ENCODE results near the gene IFITM1. TPM values are rescaled to one million over a fixed set of nuclear protein-coding genes. Genes with fewer than 3 reads are reported as not detected.

Gene IFITM1
- total and polyA plus RNA-seq, 2 of the 13 experiments (the other 11 are each of a cell fraction or from before 2014, with no cell fraction given) = 0.38 to 11.1 TPM

GRCh38 chr11:266676-267439 lies 47.0 kb upstream of the IFITM1 start:
- Histone ChIP-seq H3K27me3 (ENCODE audit: control insufficient read depth in 1 of 2, insufficient read depth in 2 of 2, low read length in 2 of 2) (peaks cover 0 to 17% of the 10 kb centered on the region in 2 experiments; a peak in 3 of 5 replicates), H2AFZ (ENCODE audit: low read length) (no peak overlapping the region), H4K20me1 (ENCODE audit: insufficient read depth, low read length) (no peaks in the 10 kb centered on the region), H3K27ac (ENCODE audit: extremely low read length, insufficient read depth, low read length) (no peak overlapping the region), H3K36me3 (replicated peaks in 1 of 2; ENCODE audit: control insufficient read depth in 1 of 2, insufficient read depth in 2 of 2, low read length in 2 of 2) (no peaks in the 10 kb centered on the region), H3K79me2 (ENCODE audit: insufficient read depth, low read length) (no peaks in the 10 kb centered on the region), H3K4me3 (replicated peaks in 1 of 3; ENCODE audit: insufficient read depth in 1 of 3, low read depth in 2 of 3, low read length in 3 of 3) (no peak overlapping the region), H3K4me2 (ENCODE audit: low read depth, low read length) (no peak overlapping the region), H3K4me1 (ENCODE audit: insufficient read depth, low read length) (peaks cover 37% of the 10 kb centered on the region), H3K9ac (ENCODE audit: insufficient read depth, low read depth, low read length) (no peak overlapping the region), H3K9me3 (ENCODE audit: low read length) (peaks cover 5% of the 10 kb centered on the region; the same call in 1 of the 2 replicates)
- POLR2A ChIA-PET = no interaction called here
- WGBS (ENCODE audit: low lambda C conversion rate) = 62% methylated on average over 13 of the region's 13 CpGs
- BruUV-seq (replicated peaks) = no TSS peak
- no peak for ATAC-seq
- FAIRE-seq = no peak
- DNase-seq (ENCODE audit: low spot score) = no peak
- TF ChIP-seq HNRNPK (IDR thresholded peaks at IDR 0.05; ENCODE audit: low read depth, low read length, poor library complexity, severe bottlenecking) = peak; percentile 47
- no peak for TF ChIP-seq ATF1 (CRISPR knock-in tag; IDR thresholded peaks at IDR 0.05)
- in situ Hi-C loops (cut with HindIII; ENCODE audit: extremely low pct_ligation_motif_present, low pct_unique_long_range_greater_than_20kb) (no loop called here), intact Hi-C loops (cut with micrococcal nuclease; ENCODE audit: unreplicated experiment) (no loop called here)
- CTCF ChIA-PET (ENCODE audit: low intra/inter-chr PET ratio, low total read pairs) = no interaction called here

- H3K27me3 ChIP-seq (ENCODE audit: control insufficient read depth in 1 of 2, insufficient read depth in 2 of 2, low read length in 2 of 2) = peaks cover 0 to 22% of the 10 kb centered on the region in 2 experiments; a peak in 3 of 5 replicates
- no peaks in the 10 kb centered on the region for H3K79me2 ChIP-seq (ENCODE audit: insufficient read depth, low read length)
- ChIA-PET POLR2A (interaction anchor here (1.1 to 1.8 kb wide), 2 partner anchors 61 to 130 kb away, joined by 3 to 9 read pairs; partner anchors contain the start of genes BET1L and RIC8A), CTCF (ENCODE audit: low intra/inter-chr PET ratio, low total read pairs) (no interaction called here)
- no peak overlapping the region for H3K27ac ChIP-seq (ENCODE audit: extremely low read length, insufficient read depth, low read length)
- peaks cover 44% of the 10 kb centered on the region for H3K4me1 ChIP-seq (ENCODE audit: insufficient read depth, low read length)
- H4K20me1 ChIP-seq (ENCODE audit: insufficient read depth, low read length) = no peaks in the 10 kb centered on the region
- FAIRE-seq (no peak), DNase-seq (ENCODE audit: low spot score) (no peak), ATAC-seq (peak; percentile 19; the same call in 2 of the 3 replicates)
- H3K4me3 ChIP-seq (replicated peaks in 1 of 3; ENCODE audit: insufficient read depth in 1 of 3, low read depth in 2 of 3, low read length in 3 of 3) = no peak overlapping the region
- intact Hi-C loops (cut with micrococcal nuclease; ENCODE audit: unreplicated experiment) = no loop called here
- in situ Hi-C loops (cut with HindIII; ENCODE audit: extremely low pct_ligation_motif_present, low pct_unique_long_range_greater_than_20kb) = no loop called here
- no TSS peak for BruUV-seq (replicated peaks)
- peak overlapping the region; percentile 40 for H3K4me2 ChIP-seq (ENCODE audit: low read depth, low read length)
- H3K36me3 ChIP-seq (replicated peaks in 1 of 2; ENCODE audit: control insufficient read depth in 1 of 2, insufficient read depth in 2 of 2, low read length in 2 of 2) = no peaks in the 10 kb centered on the region
- WGBS (ENCODE audit: low lambda C conversion rate) = 37% methylated on average over 14 of the region's 18 CpGs
- H3K9me3 ChIP-seq (ENCODE audit: low read length) = peaks cover 5% of the 10 kb centered on the region; the same call in 1 of the 2 replicates
- H2AFZ ChIP-seq (ENCODE audit: low read length) = no peak overlapping the region
- H3K9ac ChIP-seq (ENCODE audit: insufficient read depth, low read depth, low read length) = no peak overlapping the region
- TF ChIP-seq ZNF230 (CRISPR knock-in tag; IDR thresholded peaks at IDR 0.05) (no peak), ATF4 (CRISPR knock-in tag; IDR thresholded peaks at IDR 0.05) (no peak), ZNF709 (CRISPR knock-in tag; IDR thresholded peaks at IDR 0.05) (no peak), ZNF362 (CRISPR knock-in tag; IDR thresholded peaks at IDR 0.05; ENCODE audit: borderline replicate concordance) (no peak), HDAC2 (CRISPR knock-in tag; IDR thresholded peaks at IDR 0.05) (no peak), PCBP1 (IDR thresholded peaks at IDR 0.05; ENCODE audit: borderline replicate concordance, low read depth, low read length) (0 out of 2 replicates have a peak, but pooled peaks have one; percentile 68), ZNF180 (CRISPR knock-in tag; IDR thresholded peaks at IDR 0.05; ENCODE audit: borderline replicate concordance, low read depth) (no peak), ZNF839 (CRISPR knock-in tag; IDR thresholded peaks at IDR 0.05; ENCODE audit: borderline replicate concordance) (no peak), ZNF331 (CRISPR knock-in tag; IDR thresholded peaks at IDR 0.05) (no peak), ZNF780A (CRISPR knock-in tag; IDR thresholded peaks at IDR 0.05) (no peak), DNMT1 (CRISPR knock-in tag; IDR thresholded peaks at IDR 0.05) (no peak), RBAK (CRISPR knock-in tag; IDR thresholded peaks at IDR 0.05) (no peak)
Observed at GRCh38 chr11:267491-267994, 46.3 kb upstream of the IFITM1 start.
